H1 (cell line): ENCODE data around the gene FXN. TPM values are rescaled to one million over a fixed set of nuclear protein-coding genes. Genes with fewer than 3 reads are reported as not detected.

Source experiments
- CTCF ChIA-PET: fragments of 300-600 bp; sonication (Branson Sonifier 250); formaldehyde crosslinking; loops from one replicate; lab custom pipeline; 2021; ENCODE audit not compliant: partially characterized antibody; lab: Charles Lee
- POLR2A ChIA-PET: fragments of 300-600 bp; sonication (Branson Sonifier 250); formaldehyde crosslinking; loops from one replicate; lab custom pipeline; 2021; ENCODE audit warnings: inconsistent platforms; ENCODE audit not compliant: partially characterized antibody; lab: Charles Lee
- DNase-seq, 2 experiments: peaks; one replicate each; pipeline versions ENCODE4 v3.0.0 to v3.0.0-alpha.2; 2010 to 2022; ENCODE audit warnings: low spot score in 2 of 2, low read depth in 1 of 2, mixed read lengths in 1 of 2
- FAIRE-seq: peaks from 2 replicates; lab custom pipeline; 2011; peaks lifted over from hg19 to GRCh38; lab: Jason Lieb, UNC
- H2AFZ ChIP-seq: 2 replicates; pipeline ENCODE4 v1.8.1; 2012; ENCODE audit warnings: low read length, inconsistent platforms
- H2AK5ac ChIP-seq: 2 replicates; pipeline ENCODE4 v1.6.1; 2013; ENCODE audit warnings: low read depth, low read length
- H2BK120ac ChIP-seq: replicated peaks from 2 replicates; pipeline ENCODE3; 2013; ENCODE audit warnings: low read depth, low read length, inconsistent platforms
- H2BK12ac ChIP-seq: 2 replicates; pipeline ENCODE4 v1.6.1; 2013; ENCODE audit warnings: low read depth, low read length
- H2BK15ac ChIP-seq: 2 replicates; pipeline ENCODE4 v1.6.1; 2013; ENCODE audit warnings: low read length
- H2BK20ac ChIP-seq: 2 replicates; pipeline ENCODE4 v1.6.1; 2013; ENCODE audit warnings: low read length
- H2BK5ac ChIP-seq: 2 replicates; pipeline ENCODE4 v1.6.1; 2013; ENCODE audit warnings: low read depth, low read length
- H3K14ac ChIP-seq: 2 replicates; pipeline ENCODE4 v1.6.1; 2013; ENCODE audit warnings: inconsistent platforms; ENCODE audit not compliant: insufficient read length
- H3K18ac ChIP-seq: 2 replicates; pipeline ENCODE4 v1.6.1; 2013; ENCODE audit warnings: low read length; ENCODE audit errors: extremely low read depth
- H3K23ac ChIP-seq: 2 replicates; pipeline ENCODE4 v1.6.1; 2013; ENCODE audit warnings: inconsistent platforms; ENCODE audit not compliant: insufficient read length
- H3K23me2 ChIP-seq: 2 replicates; pipeline ENCODE4 v1.6.1; 2013; ENCODE audit warnings: low read depth, low read length
- H3K27ac ChIP-seq: 2 replicates; pipeline ENCODE4 v1.6.1; 2011; ENCODE audit warnings: low read depth, low read length, inconsistent platforms
- H3K27me3 ChIP-seq, 4 experiments: replicated peaks in 1 of 4; 1 replicate in 1 of 4; 2 replicates in 3 of 4; pipeline versions ENCODE4 v1.6.1 to v1.8.1; 2011 to 2013; ENCODE audit warnings: low read length in 3 of 4, mild to moderate bottlenecking in 3 of 4, inconsistent platforms in 2 of 4, mixed read lengths in 2 of 4, moderate library complexity in 1 of 4; ENCODE audit not compliant: control insufficient read depth in 3 of 4, insufficient read depth in 3 of 4; ENCODE audit errors: extremely low read depth in 1 of 4
- H3K36me3 ChIP-seq, 4 experiments: 2 replicates each; pipeline versions ENCODE4 v1.6.1 to v1.8.1; 2011 to 2013; ENCODE audit warnings: mild to moderate bottlenecking in 4 of 4, low read length in 3 of 4, moderate library complexity in 2 of 4, control low read depth in 1 of 4, inconsistent platforms in 1 of 4; ENCODE audit not compliant: insufficient read depth in 4 of 4, control insufficient read depth in 2 of 4
- H3K4ac ChIP-seq: replicated peaks from 2 replicates; pipeline ENCODE3; 2013; ENCODE audit warnings: low read length, low read depth, mixed read lengths, inconsistent platforms; ENCODE audit not compliant: insufficient read length
- H3K4me1 ChIP-seq, 4 experiments: replicated peaks in 1 of 4; 1 replicate in 1 of 4; 2 replicates in 3 of 4; pipeline versions ENCODE4 v1.6.1 to v1.8.1; 2011 to 2013; ENCODE audit warnings: low read length in 3 of 4, inconsistent platforms in 2 of 4, mixed read lengths in 1 of 4; ENCODE audit not compliant: insufficient read depth in 4 of 4, control insufficient read depth in 3 of 4
- H3K4me2 ChIP-seq, 2 experiments: 2 replicates each; pipeline versions ENCODE4 v1.6.1 to v1.8.1; 2011 to 2013; ENCODE audit warnings: low read depth in 2 of 2, low read length in 2 of 2, control low read depth in 1 of 2, inconsistent platforms in 1 of 2, mild to moderate bottlenecking in 1 of 2; ENCODE audit not compliant: insufficient read depth in 1 of 2
- H3K4me3 ChIP-seq, 4 experiments: fragments of 200-600, 300-600 bp in 1 of 4; sonication (generic), shearing (Covaris generic), sonication (Bioruptor Twin) in 1 of 4; 2 replicates each; pipeline versions ENCODE4 v1.5.1 to v1.8.1; 2011 to 2016; ENCODE audit warnings: low read length in 4 of 4, low read depth in 3 of 4, control low read depth in 2 of 4, inconsistent platforms in 2 of 4, mild to moderate bottlenecking in 2 of 4, mixed read lengths in 1 of 4, moderate library complexity in 1 of 4; ENCODE audit not compliant: insufficient read depth in 2 of 4; ENCODE audit errors: extremely low read depth in 1 of 4
- H3K56ac ChIP-seq: replicated peaks from 2 replicates; pipeline ENCODE3; 2013; ENCODE audit warnings: low read depth, mild to moderate bottlenecking, mixed read lengths, low read length, inconsistent platforms; ENCODE audit not compliant: insufficient read length
- H3K79me1 ChIP-seq: 2 replicates; pipeline ENCODE4 v1.6.1; 2013; ENCODE audit warnings: low read depth, low read length, control low read depth
- H3K79me2 ChIP-seq, 2 experiments: 2 replicates each; pipeline versions ENCODE4 v1.6.1 to v1.8.1; 2012 to 2013; ENCODE audit warnings: low read length in 2 of 2, mild to moderate bottlenecking in 2 of 2, inconsistent platforms in 1 of 2; ENCODE audit not compliant: insufficient read depth in 2 of 2, control insufficient read depth in 1 of 2
- H3K9ac ChIP-seq, 4 experiments: replicated peaks in 1 of 4; 1 replicate in 1 of 4; 2 replicates in 3 of 4; pipeline versions ENCODE4 v1.6.1 to v1.8.1; 2011 to 2013; ENCODE audit warnings: low read depth in 3 of 4, low read length in 3 of 4, control low read depth in 2 of 4, mild to moderate bottlenecking in 2 of 4, moderate library complexity in 2 of 4, inconsistent platforms in 1 of 4; ENCODE audit errors: extremely low read depth in 1 of 4
- H3K9me3 ChIP-seq, 2 experiments: 2 replicates each; pipeline versions ENCODE4 v1.6.1 to v1.8.1; 2012 to 2013; ENCODE audit warnings: mild to moderate bottlenecking in 2 of 2, moderate library complexity in 2 of 2, control low read depth in 1 of 2, inconsistent platforms in 1 of 2, low read depth in 1 of 2, low read length in 1 of 2, mixed read lengths in 1 of 2; ENCODE audit not compliant: insufficient read depth in 2 of 2
- H4K20me1 ChIP-seq, 2 experiments: replicated peaks in 1 of 2; 2 replicates each; pipeline versions ENCODE3 to v1.8.1; 2011 to 2013; ENCODE audit warnings: inconsistent platforms in 2 of 2, low read length in 2 of 2, mild to moderate bottlenecking in 1 of 2; ENCODE audit not compliant: insufficient read depth in 2 of 2, control insufficient read depth in 1 of 2
- H4K5ac ChIP-seq: 2 replicates; pipeline ENCODE4 v1.6.1; 2013; ENCODE audit warnings: low read length, low read depth, mixed read lengths, inconsistent platforms; ENCODE audit not compliant: insufficient read length
- H4K8ac ChIP-seq: 2 replicates; pipeline ENCODE4 v1.8.0; 2013; ENCODE audit warnings: mild to moderate bottlenecking, moderate library complexity, low read length, inconsistent platforms; ENCODE audit not compliant: insufficient read depth; ENCODE audit errors: extremely low read depth
- H4K91ac ChIP-seq: replicated peaks from 2 replicates; pipeline ENCODE3; 2013; ENCODE audit warnings: low read length, mixed read lengths, inconsistent platforms; ENCODE audit not compliant: insufficient read length
- BACH1 ChIP-seq: IDR thresholded peaks from 2 replicates; pipeline ENCODE4 v1.6.1; 2012; ENCODE audit warnings: low read length, improper control_type of control experiment
- EP300 ChIP-seq, 2 experiments: IDR thresholded peaks; 1 replicate in 1 of 2; 2 replicates in 1 of 2; pipeline ENCODE4 v1.6.1; 2011 to 2012; ENCODE audit warnings: low read depth in 2 of 2, low read length in 2 of 2, mild to moderate bottlenecking in 2 of 2, borderline replicate concordance in 1 of 2, inconsistent platforms in 1 of 2, moderate library complexity in 1 of 2
- GABPA ChIP-seq: IDR thresholded peaks from 2 replicates; pipeline ENCODE4 v1.6.1; 2011; ENCODE audit warnings: mild to moderate bottlenecking, low read length, moderate library complexity, borderline replicate concordance; ENCODE audit not compliant: insufficient read depth
- GTF2F1 ChIP-seq: IDR thresholded peaks from 2 replicates; pipeline ENCODE4 v1.6.1; 2012; ENCODE audit warnings: low read depth, low read length, improper control_type of control experiment, borderline replicate concordance
- HDAC2 ChIP-seq, 2 experiments: fragments of 300-600 bp in 1 of 2; sonication (generic) in 1 of 2; IDR thresholded peaks; 2 replicates each; pipeline ENCODE4 v1.6.1; 2011 to 2012; ENCODE audit warnings: low read depth in 2 of 2, low read length in 2 of 2, mild to moderate bottlenecking in 2 of 2, moderate library complexity in 2 of 2, borderline replicate concordance in 1 of 2, inconsistent platforms in 1 of 2
- POU5F1 ChIP-seq: IDR thresholded peaks from 2 replicates; pipeline ENCODE4 v1.6.1; 2011; ENCODE audit warnings: low read depth, mild to moderate bottlenecking, low read length, moderate library complexity
- SP4 ChIP-seq: IDR thresholded peaks from 2 replicates; pipeline ENCODE4 v1.6.1; 2012; ENCODE audit warnings: low read length, inconsistent platforms
- TEAD4 ChIP-seq: IDR thresholded peaks from 2 replicates; pipeline ENCODE4 v1.6.1; 2012; ENCODE audit warnings: low read depth, low read length, inconsistent platforms, mixed read lengths
- WGBS, 2 experiments: shearing (Covaris generic) in 1 of 2; methylation state at CpG; one replicate each; pipeline versions ENCODE4 v1.1.6 to v1.1.7; 2013 to 2015; ENCODE audit warnings: low lambda C conversion rate in 2 of 2, mixed read lengths in 2 of 2, inconsistent platforms in 1 of 2, low coverage in 1 of 2, missing lambda C conversion rate in 1 of 2; ENCODE audit not compliant: insufficient replicate concordance in 2 of 2, insufficient coverage in 1 of 2, insufficient read length in 1 of 2; ENCODE audit errors: extremely low coverage in 1 of 2, missing lambda C conversion rate in 1 of 2; 5-methylcytosine and 5-hydroxymethylcytosine counted together
- polyA plus RNA-seq, 7 experiments: library from polyadenylated mRNA; depleted of rRNA in 3 of 7; stranded (reverse) in 5 of 7; unstranded in 2 of 7; fragments of >200 nt in 5 of 7; fragments of 200-250 nt in 2 of 7; gene quantifications; 1 replicate in 5 of 7; 2 replicates in 1 of 7; 4 replicates in 1 of 7; pipeline versions ENCODE4 v1.2.1 to v1.2.3, GENCODE V29; 2011 to 2013; ENCODE audit warnings: missing spikeins in 2 of 7, mixed read lengths in 2 of 7
- total RNA-seq: library from RNA; stranded (reverse); fragmentation: NEBNext Ultra II Directional; extraction: Animal tissue kit (Norgen Biotek cat#: 25700); gene quantifications from 2 replicates; pipeline ENCODE4 v1.2.1, GENCODE V29; 2021
- TF ChIP-seq, protein P1 (sequence below): IDR thresholded peaks from 2 replicates; pipeline ENCODE4 v1.6.1; 2011; ENCODE audit warnings: low read length, improper control_type of control experiment

Gene FXN
- total and polyA plus RNA-seq, 2 of the 8 experiments (the other 6 are each of a cell fraction or from before 2014, with no cell fraction given): 34.2 to 37.5 TPM

DNA sequence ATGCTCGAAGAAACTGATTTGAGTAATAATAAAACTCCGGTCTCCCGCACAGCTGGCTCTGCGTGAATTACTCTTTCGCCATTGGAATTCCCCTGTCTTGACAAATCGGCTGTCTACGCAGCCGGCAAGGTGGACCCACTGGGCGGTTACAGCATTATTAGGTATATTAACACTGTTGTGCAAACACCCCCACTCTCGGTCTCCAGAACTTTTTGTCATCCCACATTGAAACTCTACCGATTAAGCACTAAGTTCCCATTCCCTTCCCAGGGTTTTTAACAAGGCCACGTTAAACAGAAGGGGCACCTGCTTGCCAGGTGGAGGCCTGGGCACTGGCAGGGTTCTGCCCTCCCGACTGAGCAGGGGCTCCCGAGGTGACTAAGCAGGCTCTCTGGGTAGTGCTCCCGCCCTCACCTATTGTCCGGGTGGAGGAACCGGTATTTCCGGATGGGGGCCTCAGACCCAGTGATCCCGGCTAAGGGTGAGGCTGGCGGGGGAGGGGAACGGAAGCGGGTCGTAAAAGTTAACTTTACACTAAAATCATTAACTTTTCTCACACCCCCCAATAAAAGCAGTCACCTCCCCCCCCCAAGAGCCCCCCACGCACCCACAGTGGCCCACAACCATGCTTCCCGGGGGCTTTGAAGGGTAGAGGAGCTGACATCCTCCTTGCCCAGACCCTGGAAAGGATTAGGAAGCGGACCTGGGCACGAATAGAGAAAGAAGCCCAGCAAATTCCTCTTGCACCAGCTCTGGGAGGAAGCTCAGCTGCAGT lies 85.0 kb downstream of the FXN start:
- Histone ChIP-seq H3K27me3 (no peaks in the 10 kb centered on the region), H4K91ac (peak overlapping the region; percentile 98), H3K56ac (peak overlapping the region; percentile 96), H3K4ac (peak overlapping the region; percentile 96), H3K18ac (peak overlapping the region; percentile 87), H3K4me1 (peaks cover 6 to 8% (median 7%) of the 10 kb centered on the region in 4 experiments), H2BK120ac (peak overlapping the region; percentile 82), H4K20me1 (no peaks in the 10 kb centered on the region), H4K8ac (peak overlapping the region; percentile 94), H4K5ac (peak overlapping the region; percentile 80), H2AK5ac (no peak overlapping the region; the same call in 1 of the 2 replicates), H2BK20ac (peak overlapping the region; percentile 74), H2BK5ac (peak overlapping the region; percentile 98), H3K27ac (peak overlapping the region; percentile 96), H2BK12ac (peak overlapping the region; percentile 97), H3K14ac (no peak overlapping the region), H3K79me2 (peaks cover 0 to 29% of the 10 kb centered on the region in 2 experiments; a peak in 3 of 4 replicates), H3K23ac (no peak overlapping the region), H3K4me2 (peak overlapping the region; percentile 81 to 92), H2BK15ac (no peak overlapping the region), H3K4me3 (peak overlapping the region; percentile 85 to 91 (median 88)), H3K36me3 (no peaks in the 10 kb centered on the region), H3K9ac (peak overlapping the region; percentile 63 to 92 (median 90)), H2AFZ (no peak overlapping the region), H3K23me2 (peaks cover 15% of the 10 kb centered on the region; the same call in 1 of the 2 replicates), H3K9me3 (no peaks in the 10 kb centered on the region), H3K79me1 (peaks cover 3% of the 10 kb centered on the region; the same call in 1 of the 2 replicates)
- FAIRE-seq (peak; percentile 86), DNase-seq (peak; percentile 81 to 91)
- ChIA-PET POLR2A (interaction anchor here (0.7 to 7.7 kb wide), 30 partner anchors 8 to 203 kb away, joined by 3 to 93 read pairs (median 6); partner anchors contain the start of gene TJP2), CTCF (interaction anchor here (0.6 to 2.0 kb wide), 5 partner anchors 10 to 560 kb away, joined by 3 to 6 read pairs (median 3); no protein-coding TSS in a partner anchor)
- WGBS, 2 experiments: 2% methylated on average over 19 of the region's 27 CpGs; no CpG with 5 or more reads in 1 of the 2 experiments
- TF ChIP-seq GTF2F1 (no peak; the same call in 1 of the 2 replicates), EP300 (IDR thresholded peaks at IDR 0.05; ENCODE audit: borderline replicate concordance in 1 of 2, low read depth in 2 of 2, low read length in 2 of 2) (peak; percentile 27 to 94), GABPA (0 out of 2 replicates have a peak, but pooled peaks have one; percentile 34), POU5F1 (peak; percentile 53; the same call in 1 of the 2 replicates), SP4 (peak; percentile 47; the same call in 1 of the 2 replicates), HDAC2 (IDR thresholded peaks at IDR 0.05; ENCODE audit: borderline replicate concordance in 1 of 2, low read depth in 2 of 2, low read length in 2 of 2) (peak in 1 of 2 experiments; percentile 77; a peak in 1 of 4 replicates), TEAD4 (0 out of 2 replicates have a peak, but pooled peaks have one; percentile 12), BACH1 (no peak; the same call in 1 of the 2 replicates)
- TF ChIP-seq, protein P1, sequence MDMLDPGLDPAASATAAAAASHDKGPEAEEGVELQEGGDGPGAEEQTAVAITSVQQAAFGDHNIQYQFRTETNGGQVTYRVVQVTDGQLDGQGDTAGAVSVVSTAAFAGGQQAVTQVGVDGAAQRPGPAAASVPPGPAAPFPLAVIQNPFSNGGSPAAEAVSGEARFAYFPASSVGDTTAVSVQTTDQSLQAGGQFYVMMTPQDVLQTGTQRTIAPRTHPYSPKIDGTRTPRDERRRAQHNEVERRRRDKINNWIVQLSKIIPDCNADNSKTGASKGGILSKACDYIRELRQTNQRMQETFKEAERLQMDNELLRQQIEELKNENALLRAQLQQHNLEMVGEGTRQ: no peak
